ENCODE results near the gene PYGO2. TPM values are rescaled to one million over a fixed set of nuclear protein-coding genes. Genes with fewer than 3 reads are reported as not detected.

PYGO2 gene
- total and polyA plus RNA-seq, 7 donors = 13.6 to 26.9 (median 16.8) TPM

DNA sequence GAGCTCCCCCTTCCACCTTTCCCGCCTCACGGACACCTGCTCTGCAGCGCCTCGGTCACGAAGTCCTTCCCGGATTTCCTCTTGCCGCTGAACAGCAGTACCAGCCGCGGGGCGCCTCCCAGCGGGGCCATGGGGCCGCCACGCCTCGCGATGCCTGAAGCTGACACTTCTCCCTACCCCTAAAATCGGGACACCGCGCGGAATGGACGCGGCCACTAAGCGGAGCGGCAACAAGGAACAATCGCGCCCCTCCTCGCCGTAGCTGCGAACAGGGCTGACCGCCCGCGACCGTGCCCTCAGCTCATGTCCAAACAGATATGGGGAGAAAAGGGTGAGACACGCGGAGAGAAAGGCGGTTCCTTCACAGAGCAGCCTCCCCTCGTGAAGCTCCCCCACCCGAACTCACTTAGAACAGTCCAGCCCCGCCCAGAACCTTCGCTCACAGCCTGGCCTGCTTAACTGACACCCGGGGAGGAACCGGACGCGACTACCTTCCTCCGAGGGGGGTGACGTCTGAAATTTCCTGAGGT, 25.0 kb downstream of the PYGO2 start, which contains the start of gene PMVK:
Gene PMVK (minus strand): TSS at position 165 of the 530 bp plus-strand sequence. CDS start 34 bp downstream, at position 131.
- Histone ChIP-seq H3K27ac (peak within 1 kb of the TSS; percentile 90 to 98 (median 96)), H3K4me1 (peaks cover 0 to 38% (median 28%) of the 10 kb centered on the region in 4 donors), H3K4me3 (peak within 1 kb of the TSS; percentile 66 to 80 (median 70)), H3K9me3 (no peaks in the 10 kb centered on the region), H3K27me3 (no peaks in the 10 kb centered on the region), H3K36me3 (peaks cover 0 to 7% (median 0%) of the 10 kb centered on the region in 4 donors)
- intact Hi-C loops (cut with DNase I) = loop anchor here (1.0 to 2.0 kb wide), 3 partner anchors 38 to 378 kb away; partner anchors contain the start of genes CKS1B and UBE2Q1
- DNase-seq = peak; percentile 99
- peak; percentile 75 to 87 (median 83) for TF ChIP-seq POLR2AphosphoS5 (IDR thresholded peaks at IDR 0.05)
- peak; percentile 51 to 54 for TF ChIP-seq POLR2A (IDR thresholded peaks at IDR 0.05)
- no peak for TF ChIP-seq EP300 (IDR thresholded peaks at IDR 0.05)
- peak in 3 of 4 experiments; percentile 16 to 29 (median 28) for TF ChIP-seq CTCF (IDR thresholded peaks at IDR 0.05)
- WGBS, 2 donors = 0% methylated on average over 45 of the region's 45 CpGs

DNA sequence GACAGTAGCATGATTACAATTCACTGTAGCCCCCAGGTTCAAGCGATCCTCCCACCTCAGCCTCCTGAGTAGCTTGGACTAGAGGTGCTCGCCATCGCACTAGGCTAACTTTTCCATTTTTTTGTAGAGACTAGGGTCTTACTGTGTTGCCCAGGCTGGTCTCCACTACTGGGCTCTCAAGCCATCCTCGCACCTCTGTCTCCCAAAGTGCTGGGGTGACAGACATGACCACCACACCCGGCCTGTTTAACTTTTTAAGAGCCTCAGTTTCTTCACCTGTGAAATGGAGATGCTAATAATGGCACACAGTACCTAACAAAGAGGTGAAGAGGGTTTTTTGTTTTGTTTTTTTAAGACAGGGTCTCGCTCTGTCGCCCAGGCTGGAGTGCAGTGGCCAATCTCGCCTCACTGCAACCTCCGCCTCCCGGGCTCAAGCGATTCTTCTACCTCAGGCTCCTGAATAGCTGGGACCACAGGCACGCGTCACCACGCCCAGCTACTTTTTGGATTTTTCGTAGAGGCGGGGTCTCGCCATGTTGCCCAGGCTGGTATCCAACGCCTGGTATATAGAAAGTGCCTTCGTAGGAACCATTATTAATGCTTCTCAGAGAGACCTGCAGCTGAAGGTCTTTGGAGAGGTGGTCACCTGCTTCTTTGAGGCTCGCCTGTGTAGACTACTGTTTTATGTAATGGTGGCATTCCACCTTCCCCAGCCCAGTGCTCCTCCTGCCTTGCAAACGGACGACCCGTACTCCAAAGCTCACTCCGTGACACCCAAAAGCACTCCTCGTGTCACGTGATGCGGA, 25.6 kb downstream of the PYGO2 start:
- no peak for TF ChIP-seq POLR2AphosphoS5 (IDR thresholded peaks at IDR 0.05)
- TF ChIP-seq EP300 (IDR thresholded peaks at IDR 0.05) = no peak
- TF ChIP-seq CTCF (IDR thresholded peaks at IDR 0.05) = no peak
- no peak for TF ChIP-seq POLR2A (IDR thresholded peaks at IDR 0.05)
- peak overlapping the region; percentile 90 to 98 (median 96) for H3K27ac ChIP-seq
- no peaks in the 10 kb centered on the region for H3K9me3 ChIP-seq
- intact Hi-C loops (cut with DNase I) = loop anchor here (2.0 kb wide), 2 partner anchors 65 to 377 kb away; partner anchors contain the start of gene UBE2Q1
- no peaks in the 10 kb centered on the region for H3K27me3 ChIP-seq
- peak overlapping the region; percentile 66 to 80 (median 70) for H3K4me3 ChIP-seq
- peaks cover 0 to 13% (median 0%) of the 10 kb centered on the region in 4 donors for H3K36me3 ChIP-seq
- no peak for DNase-seq
- peaks cover 0 to 38% (median 28%) of the 10 kb centered on the region in 4 donors for H3K4me1 ChIP-seq
- 46 to 47% methylated on average over 27 of the region's 27 CpGs for WGBS, 2 donors

GRCh38 chr1:154934358-154934948, 27.1 kb downstream of the PYGO2 start:
- Histone ChIP-seq H3K36me3 (peaks cover 0 to 26% (median 0%) of the 10 kb centered on the region in 4 donors), H3K4me1 (peaks cover 0 to 31% (median 22%) of the 10 kb centered on the region in 4 donors), H3K4me3 (no peak overlapping the region), H3K9me3 (no peaks in the 10 kb centered on the region), H3K27me3 (no peaks in the 10 kb centered on the region), H3K27ac (no peak overlapping the region)
- DNase-seq = no peak
- 96 to 97% methylated on average over 5 of the region's 5 CpGs for WGBS, 2 donors
- TF ChIP-seq CTCF (IDR thresholded peaks at IDR 0.05) (no peak), POLR2AphosphoS5 (IDR thresholded peaks at IDR 0.05) (no peak)
- intact Hi-C loops (cut with DNase I) = no loop called here

DNA sequence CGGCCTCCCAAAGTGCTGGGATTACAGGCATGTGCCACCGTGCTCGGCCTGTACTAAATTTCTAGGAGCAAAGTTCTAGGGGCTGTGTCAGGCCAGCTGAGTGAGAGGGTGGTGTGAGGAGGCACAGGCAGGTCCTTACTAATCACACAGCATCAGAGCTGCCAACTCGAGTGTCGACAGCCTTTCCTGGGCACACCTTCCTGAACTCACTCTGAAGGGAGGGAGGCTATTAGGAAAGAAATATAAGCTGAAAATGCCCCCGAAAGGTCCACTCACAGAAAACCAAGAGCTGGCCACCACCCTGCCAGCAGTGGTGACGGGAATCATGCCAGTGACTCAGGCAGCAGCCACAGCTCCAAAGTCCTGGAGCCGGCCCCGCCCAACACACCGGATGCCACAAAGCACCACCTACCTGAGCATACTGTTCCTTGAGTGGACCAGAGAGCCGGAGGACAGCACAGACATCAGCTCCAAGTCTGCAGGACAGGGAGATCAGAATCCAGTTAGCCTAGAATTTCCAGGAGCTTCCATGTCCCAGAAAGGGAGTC, 29.6 kb downstream of the PYGO2 start:
- TF ChIP-seq CTCF (IDR thresholded peaks at IDR 0.05) (no peak), POLR2A (IDR thresholded peaks at IDR 0.05) (peak in 1 of 2 donors; percentile 65)
- Histone ChIP-seq H3K9me3 (no peaks in the 10 kb centered on the region), H3K36me3 (peaks cover 0 to 48% (median 2%) of the 10 kb centered on the region in 4 donors), H3K4me1 (peaks cover 0 to 15% (median 12%) of the 10 kb centered on the region in 4 donors), H3K4me3 (no peak overlapping the region), H3K27ac (no peak overlapping the region), H3K27me3 (no peaks in the 10 kb centered on the region)
- intact Hi-C loops (cut with DNase I) = no loop called here
- WGBS, 2 donors = 23 to 70% methylated on average over 11 of the region's 11 CpGs
- DNase-seq = no peak

Data from sigmoid colon (tissue), 7 donors.